H9 (cell line): ENCODE measurements around the gene LARGE1. TPM values are rescaled to one million over a fixed set of nuclear protein-coding genes. Genes with fewer than 3 reads are reported as not detected.

Experiments used
- DNase-seq: peaks from one replicate; pipeline ENCODE4 v3.0.0-alpha.2; 2017
- H2AFZ ChIP-seq: one replicate; pipeline ENCODE4 v1.6.1; 2013; ENCODE audit warnings: mild to moderate bottlenecking, low read length, control low read depth, moderate library complexity
- H2AK5ac ChIP-seq: 2 replicates; pipeline ENCODE4 v1.6.1; 2013; ENCODE audit warnings: low read length, control low read depth, mixed read lengths; ENCODE audit not compliant: insufficient read length
- H2BK120ac ChIP-seq: one replicate; pipeline ENCODE4 v1.6.1; 2013; ENCODE audit warnings: low read depth, mild to moderate bottlenecking, low read length, control low read depth, inconsistent platforms; ENCODE audit not compliant: poor library complexity, severe bottlenecking
- H2BK12ac ChIP-seq: 2 replicates; pipeline ENCODE4 v1.6.1; 2013; ENCODE audit warnings: low read length, control low read depth, mixed read lengths, low read depth; ENCODE audit not compliant: insufficient read length
- H2BK15ac ChIP-seq: 2 replicates; pipeline ENCODE4 v1.6.1; 2013; ENCODE audit warnings: low read depth, low read length, control low read depth
- H2BK20ac ChIP-seq: one replicate; pipeline ENCODE4 v1.6.1; 2013; ENCODE audit warnings: low read depth, mild to moderate bottlenecking, low read length, control low read depth, inconsistent platforms; ENCODE audit not compliant: poor library complexity, severe bottlenecking
- H2BK5ac ChIP-seq: 2 replicates; pipeline ENCODE4 v1.6.1; 2013; ENCODE audit warnings: low read length, control low read depth, mixed read lengths; ENCODE audit not compliant: insufficient read length
- H3K14ac ChIP-seq: 2 replicates; pipeline ENCODE4 v1.6.1; 2013; ENCODE audit warnings: low read length, control low read depth; ENCODE audit not compliant: insufficient read depth
- H3K18ac ChIP-seq: 2 replicates; pipeline ENCODE4 v1.6.1; 2013; ENCODE audit warnings: low read depth, mild to moderate bottlenecking, mixed read lengths, low read length, control low read depth; ENCODE audit not compliant: insufficient read length
- H3K23ac ChIP-seq: 2 replicates; pipeline ENCODE4 v1.6.1; 2013; ENCODE audit warnings: low read length, control low read depth, mixed read lengths, low read depth; ENCODE audit not compliant: insufficient read length
- H3K23me2 ChIP-seq: 2 replicates; pipeline ENCODE4 v1.6.1; 2013; ENCODE audit warnings: low read depth, mild to moderate bottlenecking, mixed read lengths, low read length, control low read depth; ENCODE audit not compliant: insufficient read length, poor library complexity, severe bottlenecking
- H3K27ac ChIP-seq: 2 replicates; pipeline ENCODE4 v1.5.1; 2013; ENCODE audit warnings: low read length, control low read depth, mixed read lengths, low read depth; ENCODE audit not compliant: insufficient read length
- H3K27me3 ChIP-seq: 2 replicates; pipeline ENCODE4 v1.6.1; 2013; ENCODE audit warnings: low read length, control low read depth, inconsistent platforms; ENCODE audit not compliant: insufficient read depth
- H3K4ac ChIP-seq: 2 replicates; pipeline ENCODE4 v1.6.1; 2013; ENCODE audit warnings: low read depth, mild to moderate bottlenecking, control low read depth, inconsistent platforms, low read length, moderate library complexity
- H3K4me1 ChIP-seq: 2 replicates; pipeline ENCODE4 v1.6.1; 2013; ENCODE audit warnings: low read length, control low read depth, inconsistent platforms; ENCODE audit not compliant: insufficient read depth
- H3K4me2 ChIP-seq: 2 replicates; pipeline ENCODE4 v1.6.1; 2013; ENCODE audit warnings: low read length, control low read depth, mixed read lengths; ENCODE audit not compliant: insufficient read length, insufficient read depth
- H3K56ac ChIP-seq: 2 replicates; pipeline ENCODE4 v1.6.1; 2013; ENCODE audit warnings: low read depth, mild to moderate bottlenecking, mixed read lengths, low read length, control low read depth; ENCODE audit not compliant: insufficient read length
- H3K79me1 ChIP-seq: 2 replicates; pipeline ENCODE4 v1.6.1; 2013; ENCODE audit warnings: low read depth, mild to moderate bottlenecking, moderate library complexity, low read length, control low read depth, inconsistent platforms; ENCODE audit not compliant: insufficient read depth, poor library complexity, severe bottlenecking
- H3K79me2 ChIP-seq: 2 replicates; pipeline ENCODE4 v1.6.1; 2013; ENCODE audit warnings: low read length, control low read depth, inconsistent platforms; ENCODE audit not compliant: insufficient read depth
- H3K9ac ChIP-seq: 2 replicates; pipeline ENCODE4 v1.6.1; 2013; ENCODE audit warnings: low read length, control low read depth, mixed read lengths; ENCODE audit not compliant: insufficient read length; ENCODE audit errors: extremely low read depth
- H3K9me3 ChIP-seq: one replicate; pipeline ENCODE4 v1.6.1; 2013; ENCODE audit warnings: low read depth, low read length, inconsistent platforms; ENCODE audit not compliant: control insufficient read depth
- H3T11ph ChIP-seq: one replicate; pipeline ENCODE4 v1.6.1; 2013; ENCODE audit warnings: mild to moderate bottlenecking, low read length, control low read depth, inconsistent platforms
- H4K20me1 ChIP-seq: one replicate; pipeline ENCODE4 v1.6.1; 2013; ENCODE audit not compliant: control insufficient read depth, insufficient read length, insufficient read depth
- H4K5ac ChIP-seq: 2 replicates; pipeline ENCODE4 v1.6.1; 2013; ENCODE audit warnings: low read depth, mild to moderate bottlenecking, mixed read lengths, low read length, control low read depth; ENCODE audit not compliant: insufficient read length
- H4K8ac ChIP-seq: replicated peaks from 2 replicates; pipeline ENCODE4 v1.6.1; 2013; ENCODE audit warnings: low read length, control low read depth, mixed read lengths, low read depth; ENCODE audit not compliant: insufficient read length
- H4K91ac ChIP-seq: 2 replicates; pipeline ENCODE4 v1.6.1; 2013; ENCODE audit warnings: low read depth, mild to moderate bottlenecking, moderate library complexity, mixed read lengths, low read length, control low read depth; ENCODE audit not compliant: insufficient read length
- H3K27ac Mint-ChIP-seq, 3 experiments: 2 replicates in 2 of 3; 3 replicates in 1 of 3; pipeline ENCODE4 v1.8.0; 2020 to 2021; ENCODE audit warnings: mixed read lengths in 3 of 3, mild to moderate bottlenecking in 1 of 3, moderate library complexity in 1 of 3
- H3K27me3 Mint-ChIP-seq: 2 replicates; pipeline ENCODE4 v1.8.0; 2021; ENCODE audit warnings: low read depth, mild to moderate bottlenecking, moderate library complexity, mixed read lengths
- H3K36me3 Mint-ChIP-seq, 3 experiments: 2 replicates in 2 of 3; 3 replicates in 1 of 3; pipeline ENCODE4 v1.8.0; 2020 to 2021; ENCODE audit warnings: low read depth in 3 of 3, mixed read lengths in 3 of 3; ENCODE audit not compliant: insufficient read depth in 1 of 3
- H3K4me1 Mint-ChIP-seq, 2 experiments: 2 replicates each; pipeline ENCODE4 v1.8.0; 2020; ENCODE audit warnings: mixed read lengths in 2 of 2
- H3K4me3 Mint-ChIP-seq, 2 experiments: 2 replicates in 1 of 2; 3 replicates in 1 of 2; pipeline ENCODE4 v1.8.0; 2020 to 2021; ENCODE audit warnings: mild to moderate bottlenecking in 2 of 2, mixed read lengths in 2 of 2, moderate library complexity in 1 of 2
- H3K9me3 Mint-ChIP-seq, 2 experiments: 2 replicates in 1 of 2; 3 replicates in 1 of 2; pipeline ENCODE4 v1.8.0; 2020; ENCODE audit warnings: mild to moderate bottlenecking in 2 of 2, mixed read lengths in 2 of 2, moderate library complexity in 1 of 2
- WGBS: extraction: QIAGEN DNeasy Blood & Tissue Kit; methylation state at CpG from one replicate; pipeline ENCODE4 v1.1.7; 2013; ENCODE audit warnings: missing lambda C conversion rate, low lambda C conversion rate, mixed read lengths; ENCODE audit not compliant: insufficient read length; ENCODE audit errors: extremely low coverage; 5-methylcytosine and 5-hydroxymethylcytosine counted together
- total RNA-seq: library from RNA; stranded (reverse); gene quantifications from 2 replicates; pipeline ENCODE4 v1.2.1, GENCODE V29; 2021
- TF ChIP-seq, protein P1 (sequence below): fragments of 200-600 bp; sonication (generic); conservative IDR thresholded peaks from 3 replicates; pipeline ENCODE4 v1.8.0; 2021; ENCODE audit warnings: antibody characterized with exemption, mild to moderate bottlenecking

LARGE1 gene
- total RNA-seq, 1 experiment from 2014 or later = 43.5 TPM

DNA sequence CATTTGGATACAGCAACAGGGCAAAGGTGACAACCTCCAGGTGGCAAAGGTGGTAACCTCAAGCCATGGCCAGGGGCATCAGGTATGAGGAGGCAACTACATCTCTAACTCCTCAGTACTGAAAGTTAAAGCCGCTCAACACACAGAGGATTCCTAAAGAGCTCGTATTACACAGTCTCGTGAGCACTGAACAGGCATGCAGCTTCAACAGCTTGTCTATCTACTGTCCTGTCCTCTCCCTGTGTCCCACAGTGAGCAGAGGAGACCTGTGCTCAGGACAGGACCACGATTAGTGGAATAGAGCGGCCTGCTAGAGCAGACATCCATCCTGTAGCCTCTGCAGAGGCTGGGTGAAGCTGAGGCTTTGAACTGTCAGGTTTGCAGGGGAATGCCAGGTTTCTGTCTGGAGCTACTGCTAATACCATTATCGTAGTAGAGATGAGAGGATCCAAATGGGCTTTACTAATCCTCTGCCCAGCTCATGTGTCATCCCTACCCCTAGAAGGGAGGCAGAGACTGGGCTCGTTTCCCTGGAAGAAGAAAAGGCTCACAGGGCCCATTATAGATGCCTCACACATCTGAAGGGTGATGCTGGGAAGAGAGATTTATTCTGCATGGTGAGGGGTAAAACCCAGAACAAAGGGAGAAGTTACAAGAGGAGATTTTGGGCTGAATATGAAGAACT, 415.2 kb downstream of the LARGE1 start:
- no peak overlapping the region for H4K5ac ChIP-seq
- no peaks in the 10 kb centered on the region for H3K9me3 ChIP-seq
- Mint-ChIP-seq H3K4me1 (peaks cover 5 to 13% of the 10 kb centered on the region in 2 experiments; a peak in 3 of 4 replicates), H3K4me3 (no peak overlapping the region), H3K9me3 (no peaks in the 10 kb centered on the region), H3K36me3 (peaks cover 0 to 2% (median 1%) of the 10 kb centered on the region in 3 experiments; a peak in 1 of 7 replicates), H3K27ac (no peak overlapping the region), H3K27me3 (no peaks in the 10 kb centered on the region)
- H2BK120ac ChIP-seq = no peak overlapping the region
- H3K23ac ChIP-seq = no peak overlapping the region
- H2BK15ac ChIP-seq = no peak overlapping the region
- TF ChIP-seq, protein P1, sequence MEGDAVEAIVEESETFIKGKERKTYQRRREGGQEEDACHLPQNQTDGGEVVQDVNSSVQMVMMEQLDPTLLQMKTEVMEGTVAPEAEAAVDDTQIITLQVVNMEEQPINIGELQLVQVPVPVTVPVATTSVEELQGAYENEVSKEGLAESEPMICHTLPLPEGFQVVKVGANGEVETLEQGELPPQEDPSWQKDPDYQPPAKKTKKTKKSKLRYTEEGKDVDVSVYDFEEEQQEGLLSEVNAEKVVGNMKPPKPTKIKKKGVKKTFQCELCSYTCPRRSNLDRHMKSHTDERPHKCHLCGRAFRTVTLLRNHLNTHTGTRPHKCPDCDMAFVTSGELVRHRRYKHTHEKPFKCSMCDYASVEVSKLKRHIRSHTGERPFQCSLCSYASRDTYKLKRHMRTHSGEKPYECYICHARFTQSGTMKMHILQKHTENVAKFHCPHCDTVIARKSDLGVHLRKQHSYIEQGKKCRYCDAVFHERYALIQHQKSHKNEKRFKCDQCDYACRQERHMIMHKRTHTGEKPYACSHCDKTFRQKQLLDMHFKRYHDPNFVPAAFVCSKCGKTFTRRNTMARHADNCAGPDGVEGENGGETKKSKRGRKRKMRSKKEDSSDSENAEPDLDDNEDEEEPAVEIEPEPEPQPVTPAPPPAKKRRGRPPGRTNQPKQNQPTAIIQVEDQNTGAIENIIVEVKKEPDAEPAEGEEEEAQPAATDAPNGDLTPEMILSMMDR = no peak
- WGBS = no CpG with 5 or more reads among the region's 7 CpGs
- H2AFZ ChIP-seq = no peak overlapping the region
- H3K4ac ChIP-seq = no peak overlapping the region
- no peak overlapping the region for H2BK20ac ChIP-seq
- H2BK5ac ChIP-seq = no peak overlapping the region
- H3K18ac ChIP-seq = no peak overlapping the region
- H3K27ac ChIP-seq = no peak overlapping the region
- H3K4me1 ChIP-seq = no peaks in the 10 kb centered on the region
- H4K8ac ChIP-seq = no peak overlapping the region
- H3K9ac ChIP-seq = no peak overlapping the region
- no peak overlapping the region for H3T11ph ChIP-seq
- H3K23me2 ChIP-seq = no peaks in the 10 kb centered on the region
- H3K4me2 ChIP-seq = no peak overlapping the region
- DNase-seq = no peak
- H3K79me1 ChIP-seq = no peaks in the 10 kb centered on the region
- no peak overlapping the region for H3K14ac ChIP-seq
- no peak overlapping the region for H4K91ac ChIP-seq
- no peaks in the 10 kb centered on the region for H3K79me2 ChIP-seq
- H3K56ac ChIP-seq = no peak overlapping the region
- no peaks in the 10 kb centered on the region for H3K27me3 ChIP-seq
- H2AK5ac ChIP-seq = no peak overlapping the region
- no peaks in the 10 kb centered on the region for H4K20me1 ChIP-seq
- no peak overlapping the region for H2BK12ac ChIP-seq
